ENCODE measurements around the gene BABAM2.
"Not testable (repeated sequence)": the region's sequence is repeated elsewhere in the genome, so short reads cannot be mapped to it uniquely, and the experiment has no call there.

Gene BABAM2

DNA sequence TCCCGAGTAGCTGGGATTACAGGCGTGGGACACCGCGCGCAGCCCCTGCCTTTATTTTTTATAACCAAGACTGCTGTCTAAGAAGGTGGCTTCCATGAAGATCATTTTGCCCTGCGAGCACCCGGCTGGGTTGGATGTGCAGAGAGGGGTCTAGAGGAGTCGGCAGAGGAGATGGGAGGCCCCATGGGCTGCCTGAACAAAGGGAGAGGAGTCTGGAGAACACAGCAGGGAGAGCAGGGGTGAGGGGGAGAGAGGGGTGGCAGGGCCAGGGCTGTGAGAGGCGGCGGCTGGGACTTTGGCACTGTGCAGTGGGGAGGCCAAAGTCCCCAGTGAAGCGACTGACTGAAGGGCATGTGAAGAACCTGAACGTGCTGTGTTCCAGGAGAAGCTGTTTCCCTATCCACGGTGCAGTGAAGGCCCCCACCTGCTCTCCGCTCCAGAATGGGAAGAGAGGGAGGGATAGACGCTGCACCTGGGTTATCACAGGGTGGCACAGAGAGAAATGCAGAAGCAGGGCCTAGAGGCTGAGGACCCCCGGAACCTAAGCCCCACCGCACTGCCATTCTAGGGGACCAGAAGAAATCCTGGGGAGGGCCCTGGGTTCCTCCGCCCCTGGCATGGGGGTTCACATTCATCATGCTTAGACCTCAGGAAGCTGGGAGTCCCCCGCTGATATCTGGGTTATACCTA is 477.3 kb downstream of the BABAM2 start:
- no peak for DNase-seq

DNA sequence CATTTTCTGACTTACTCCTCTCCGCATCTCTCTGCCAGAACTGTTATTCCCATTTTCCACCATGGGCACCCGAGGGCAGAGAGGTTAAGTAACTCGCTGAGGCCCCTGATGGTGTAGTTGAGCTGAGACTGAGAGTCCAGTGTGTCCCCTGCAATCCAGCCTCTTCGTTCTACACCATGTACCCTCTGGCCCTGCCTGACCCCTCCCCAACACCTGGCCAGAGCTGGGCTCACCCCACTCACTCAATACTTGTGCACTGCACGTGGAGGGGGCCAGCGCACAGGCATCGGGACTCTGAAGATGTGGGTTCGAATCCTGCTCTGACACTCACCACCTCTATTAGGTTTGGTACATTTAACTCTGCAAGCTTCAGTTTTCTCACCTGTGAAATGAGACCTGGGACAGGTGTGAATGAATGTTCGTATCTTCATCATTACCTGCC is 477.8 kb downstream of the BABAM2 start:
- DNase-seq = no peak

DNA sequence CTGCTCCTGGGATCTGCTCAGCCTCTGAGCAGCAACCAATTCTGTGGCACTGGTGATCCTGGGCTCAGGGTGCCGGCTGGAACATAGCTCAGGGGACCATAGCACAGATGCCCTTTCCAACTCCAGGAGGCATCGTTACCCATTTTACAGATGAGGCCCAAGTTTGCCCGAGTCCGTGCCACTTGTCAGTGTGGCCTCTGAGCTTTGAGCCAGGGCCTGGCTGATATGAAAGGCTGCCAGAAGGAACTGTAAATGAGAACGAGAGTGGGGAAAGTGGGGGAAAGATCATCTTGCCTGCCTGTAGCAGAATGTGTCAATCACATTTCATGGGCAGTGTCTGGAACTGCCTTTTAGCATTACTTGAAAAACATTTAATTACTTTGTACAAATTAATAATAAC is 478.8 kb downstream of the BABAM2 start:
- no peak for DNase-seq

DNA sequence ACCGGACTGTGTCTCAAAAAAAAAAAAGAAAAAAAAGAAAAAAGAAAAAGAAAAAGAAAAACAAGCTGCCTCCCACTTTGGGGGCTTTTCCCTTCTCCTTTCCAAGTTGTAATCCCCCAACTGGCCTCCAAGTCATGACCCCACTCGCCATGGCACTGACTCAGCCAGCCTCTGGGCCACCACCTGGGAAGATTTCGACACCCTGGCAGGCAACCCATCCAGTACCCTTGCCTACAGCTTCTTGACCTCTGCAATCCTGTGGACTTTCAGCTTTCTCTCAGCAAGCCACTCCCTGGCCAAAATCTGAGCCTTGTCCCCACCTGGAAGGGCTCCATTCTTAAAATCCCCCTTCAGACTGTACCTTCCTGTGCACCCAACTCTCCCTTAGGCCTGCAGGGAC is 479.8 kb downstream of the BABAM2 start:
- no peak for DNase-seq

DNA sequence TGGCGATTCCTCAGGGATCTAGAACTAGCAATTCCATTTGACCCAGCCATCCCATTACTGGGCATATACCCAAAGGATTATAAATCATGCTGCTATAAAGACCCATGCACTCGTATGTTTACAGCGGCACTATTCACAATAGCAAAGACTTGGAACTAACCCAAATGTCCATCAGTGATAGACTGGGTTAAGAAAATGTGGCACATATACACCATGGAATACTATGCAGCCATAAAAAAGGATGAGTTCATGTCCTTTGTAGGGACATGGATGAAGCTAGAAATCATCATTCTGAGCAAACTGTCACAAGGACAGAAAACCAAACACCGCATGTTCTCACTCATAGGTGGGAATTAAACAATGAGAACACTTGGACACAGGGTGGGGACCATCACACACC is 481.2 kb downstream of the BABAM2 start:
- DNase-seq = not testable (repeated sequence)

DNA sequence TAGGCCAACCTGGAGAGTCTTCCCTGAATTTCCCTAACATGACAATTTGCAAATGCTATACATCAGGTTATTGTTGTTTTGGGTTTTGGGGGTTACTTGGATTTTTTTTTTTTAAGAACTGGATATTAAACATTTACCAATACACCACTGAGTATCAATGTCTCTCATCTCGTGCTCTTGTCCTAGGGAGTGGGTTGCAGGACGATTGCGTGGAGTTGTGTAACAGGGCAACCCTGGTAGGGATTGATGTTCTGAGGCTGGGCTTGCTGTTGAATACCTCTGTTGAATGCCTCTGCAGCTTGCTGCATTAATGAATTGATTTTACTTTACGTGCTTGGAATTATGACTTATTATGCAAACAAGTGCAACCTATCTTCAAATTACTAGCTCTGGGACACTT is 483.3 kb downstream of the BABAM2 start:
- DNase-seq = no peak

DNA sequence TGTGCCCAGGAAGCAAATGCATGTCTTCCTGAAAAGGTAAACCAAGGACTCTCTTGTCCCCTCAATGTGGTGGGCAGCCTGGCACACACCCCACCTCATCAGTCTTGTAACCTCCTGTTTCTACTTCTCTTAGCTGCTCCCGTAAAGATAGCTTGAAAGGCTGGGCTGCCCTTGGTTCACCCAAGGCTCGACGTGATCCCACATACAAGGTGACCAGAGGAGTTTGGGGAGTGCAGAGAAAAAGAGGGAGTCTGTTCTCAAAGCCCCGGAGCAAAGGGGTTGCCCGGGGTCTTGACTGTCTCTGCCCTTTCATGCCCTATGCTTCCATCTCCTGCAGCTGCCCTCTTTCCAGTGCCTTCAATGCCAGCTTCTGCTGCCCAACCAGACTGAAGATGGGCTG is 483.8 kb downstream of the BABAM2 start:
- no peak for DNase-seq

DNA sequence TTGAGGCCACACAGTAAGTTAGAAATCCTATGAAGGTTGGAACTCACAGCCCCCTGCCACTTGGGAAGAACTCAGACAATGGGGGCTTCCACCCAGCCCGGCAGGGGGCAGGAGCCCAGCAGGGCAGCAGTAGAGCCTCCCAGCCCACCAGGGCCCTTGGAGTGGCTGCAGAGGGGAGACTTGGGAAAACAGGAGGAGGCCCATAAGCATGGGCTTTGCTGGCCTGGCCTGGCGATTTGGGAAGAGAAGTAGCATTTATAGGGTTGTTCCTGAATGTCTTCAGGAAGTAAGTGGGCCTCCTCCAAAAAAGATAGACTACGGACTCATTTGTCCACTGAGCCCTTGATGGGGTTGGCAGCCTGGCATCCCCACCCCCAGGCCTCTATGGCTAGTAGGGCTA is 484.7 kb downstream of the BABAM2 start:
- DNase-seq = no peak

DNA sequence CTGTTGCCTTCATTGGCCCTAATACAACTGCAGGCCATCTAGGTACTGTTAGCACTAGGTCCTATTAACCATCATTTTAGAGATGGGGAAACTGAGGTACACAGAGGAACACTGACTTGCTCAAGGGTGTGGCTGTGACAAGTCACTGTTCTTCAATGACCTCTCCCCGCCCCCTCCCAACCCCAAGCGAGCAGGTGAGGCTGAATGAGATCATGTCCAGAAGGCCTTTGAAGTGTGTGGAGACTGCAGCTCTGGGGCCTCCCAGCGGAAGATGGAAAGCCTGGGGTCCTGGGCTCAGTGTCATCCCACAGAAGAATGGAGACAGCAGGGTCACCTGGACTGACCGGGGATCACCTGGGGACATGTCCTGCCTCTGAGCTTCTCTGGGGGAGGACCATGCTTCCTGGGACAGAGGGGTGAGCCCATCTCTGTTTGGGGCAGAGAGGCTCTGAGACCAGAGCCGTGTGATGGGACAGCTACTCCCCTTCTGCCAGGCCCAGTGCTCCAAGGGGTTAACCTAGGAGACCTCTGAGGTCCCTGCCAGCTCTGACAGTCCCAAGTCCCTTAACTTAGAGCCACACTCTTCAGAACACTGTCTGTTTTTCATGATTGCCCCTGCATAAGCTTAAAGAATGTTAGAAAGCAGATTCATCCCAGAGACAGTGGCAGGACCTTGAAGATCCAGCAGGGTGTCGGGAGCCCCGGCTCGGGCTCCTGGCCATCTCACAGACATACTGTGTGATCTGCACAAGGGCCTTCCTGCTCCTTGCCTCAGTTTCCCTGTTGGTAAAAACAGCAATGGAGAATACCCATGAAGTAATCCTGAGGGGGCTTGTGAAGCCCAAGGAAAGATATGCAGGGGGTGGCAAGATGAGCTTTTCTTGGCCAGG is 485.5 kb downstream of the BABAM2 start:
- no peak for DNase-seq

DNA sequence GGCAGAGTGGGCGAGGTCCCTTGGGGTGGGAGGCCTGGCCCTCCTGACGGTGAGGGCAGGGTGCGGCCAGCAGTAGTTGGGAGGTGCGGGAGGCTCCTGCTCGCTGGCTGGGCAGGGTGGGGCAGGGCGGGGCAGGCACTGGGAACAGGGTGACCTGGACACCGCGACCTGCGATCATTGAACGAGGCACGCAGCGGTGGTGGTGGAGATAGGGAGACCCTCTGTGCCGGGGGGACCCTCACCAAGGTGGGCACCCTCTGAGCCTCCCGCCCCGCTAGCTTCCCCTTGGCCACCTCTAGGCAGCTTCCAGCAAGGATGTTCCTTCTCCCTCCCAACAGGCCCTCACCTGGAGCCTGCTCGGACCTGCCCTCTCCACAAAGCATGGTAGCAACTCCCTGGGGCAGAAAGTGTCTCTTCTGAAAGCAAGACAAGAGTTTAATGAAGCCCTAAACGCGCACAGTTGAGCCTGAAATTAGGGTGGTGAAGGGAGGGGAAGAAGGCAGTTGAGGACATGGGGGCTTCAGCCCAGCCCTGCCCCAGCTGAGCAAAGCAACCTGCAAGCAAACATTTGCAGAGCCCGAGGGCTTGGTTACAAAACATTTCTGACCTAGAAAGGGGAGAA is 486.8 kb downstream of the BABAM2 start:
- DNase-seq = no peak

DNA sequence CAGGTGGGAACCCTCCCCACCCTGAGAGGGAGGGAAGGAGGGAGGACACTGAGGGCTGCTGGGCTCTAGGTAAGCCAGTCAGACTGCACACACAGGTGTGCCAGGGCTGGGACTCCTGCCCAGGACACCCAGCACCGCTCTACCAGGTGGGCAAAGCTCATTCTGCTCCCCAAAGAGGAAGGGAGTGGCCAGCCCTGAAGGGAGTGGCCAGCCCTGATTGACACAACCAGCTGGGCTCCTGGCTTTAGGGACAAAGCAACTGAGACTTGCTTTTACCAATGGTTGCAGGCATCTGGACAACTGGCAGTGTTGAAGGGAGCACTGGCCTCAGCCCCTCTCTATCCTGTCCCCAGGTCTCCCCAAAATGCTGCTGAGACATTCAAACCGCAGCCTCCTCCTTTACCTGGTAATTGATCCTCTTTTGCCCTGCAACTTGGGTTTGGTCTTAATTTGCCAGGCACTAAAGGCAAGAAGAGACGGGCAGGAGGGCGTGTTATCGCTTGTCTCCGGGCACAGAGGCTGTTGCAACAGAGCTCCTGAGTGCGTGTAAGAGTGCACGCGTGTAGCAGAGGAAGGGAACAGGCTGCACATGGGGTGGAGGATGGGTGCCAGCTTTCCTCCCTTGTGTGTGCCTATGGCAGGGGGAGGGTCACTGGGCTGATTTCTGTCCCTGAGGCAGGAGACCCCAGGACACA is 487.6 kb downstream of the BABAM2 start:
- no peak for DNase-seq

DNA sequence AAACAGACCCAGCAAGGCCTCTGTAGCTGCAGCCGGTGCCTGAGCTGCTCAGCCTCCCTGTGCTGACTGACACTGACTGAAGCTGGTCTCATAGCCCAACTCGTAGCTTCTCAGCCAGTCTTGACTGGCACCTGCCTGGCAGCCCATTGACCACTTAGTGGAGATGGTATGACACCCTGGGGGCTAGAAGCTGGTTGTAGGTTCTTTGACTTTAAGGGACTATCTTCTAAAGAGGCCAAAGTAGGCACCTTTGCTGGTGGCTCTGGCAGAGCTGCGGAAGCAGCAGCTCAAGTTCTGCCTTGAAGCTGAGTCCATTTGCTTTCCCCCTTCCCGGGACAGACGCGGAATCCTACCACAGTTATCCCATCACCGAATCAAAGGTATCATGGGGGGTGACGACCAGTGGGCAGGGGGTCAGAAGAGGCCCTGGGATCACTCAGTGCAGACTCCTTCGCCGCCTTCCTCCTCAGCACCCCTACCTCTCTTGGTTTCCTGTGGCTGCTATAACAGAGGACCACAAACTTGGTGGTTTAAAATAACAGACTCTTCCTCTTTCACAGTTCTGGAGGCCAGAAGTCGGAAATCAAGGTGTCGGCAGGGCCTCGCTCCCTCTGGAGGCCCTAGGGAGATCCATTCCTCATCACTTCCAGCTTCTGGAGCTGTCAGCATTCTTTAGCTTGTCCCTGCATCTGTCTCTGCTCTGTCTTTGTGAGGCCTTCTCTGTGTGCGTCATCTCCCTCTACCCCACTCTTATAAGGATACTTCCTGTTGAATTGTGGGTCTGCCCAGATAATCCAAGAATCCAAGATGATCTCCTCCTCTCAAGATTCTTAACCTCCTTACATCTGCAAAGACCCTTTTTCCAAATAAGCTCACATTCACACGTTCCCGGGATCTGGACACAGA is 488.4 kb downstream of the BABAM2 start:
- DNase-seq = no peak

DNA sequence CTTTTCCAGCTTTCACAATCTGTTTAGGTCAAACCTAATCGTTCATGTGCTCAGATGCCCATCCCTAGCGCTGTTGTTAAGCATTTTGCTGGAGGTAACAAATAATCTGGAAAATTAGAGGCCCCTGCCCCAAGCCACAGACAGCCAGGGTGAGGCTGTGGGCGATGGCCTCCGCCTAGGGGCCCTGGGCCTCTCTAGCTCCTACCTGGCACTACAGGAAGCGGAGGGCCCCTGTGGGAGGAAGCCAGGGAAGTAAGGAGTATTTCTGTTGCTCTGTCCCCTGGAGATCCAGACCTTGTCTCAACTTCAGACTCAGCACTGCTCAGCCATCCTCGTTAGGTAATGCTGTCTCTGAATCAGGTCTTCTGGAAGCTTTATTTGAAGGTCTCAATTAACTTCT is 489.7 kb downstream of the BABAM2 start:
- no peak for DNase-seq

DNA sequence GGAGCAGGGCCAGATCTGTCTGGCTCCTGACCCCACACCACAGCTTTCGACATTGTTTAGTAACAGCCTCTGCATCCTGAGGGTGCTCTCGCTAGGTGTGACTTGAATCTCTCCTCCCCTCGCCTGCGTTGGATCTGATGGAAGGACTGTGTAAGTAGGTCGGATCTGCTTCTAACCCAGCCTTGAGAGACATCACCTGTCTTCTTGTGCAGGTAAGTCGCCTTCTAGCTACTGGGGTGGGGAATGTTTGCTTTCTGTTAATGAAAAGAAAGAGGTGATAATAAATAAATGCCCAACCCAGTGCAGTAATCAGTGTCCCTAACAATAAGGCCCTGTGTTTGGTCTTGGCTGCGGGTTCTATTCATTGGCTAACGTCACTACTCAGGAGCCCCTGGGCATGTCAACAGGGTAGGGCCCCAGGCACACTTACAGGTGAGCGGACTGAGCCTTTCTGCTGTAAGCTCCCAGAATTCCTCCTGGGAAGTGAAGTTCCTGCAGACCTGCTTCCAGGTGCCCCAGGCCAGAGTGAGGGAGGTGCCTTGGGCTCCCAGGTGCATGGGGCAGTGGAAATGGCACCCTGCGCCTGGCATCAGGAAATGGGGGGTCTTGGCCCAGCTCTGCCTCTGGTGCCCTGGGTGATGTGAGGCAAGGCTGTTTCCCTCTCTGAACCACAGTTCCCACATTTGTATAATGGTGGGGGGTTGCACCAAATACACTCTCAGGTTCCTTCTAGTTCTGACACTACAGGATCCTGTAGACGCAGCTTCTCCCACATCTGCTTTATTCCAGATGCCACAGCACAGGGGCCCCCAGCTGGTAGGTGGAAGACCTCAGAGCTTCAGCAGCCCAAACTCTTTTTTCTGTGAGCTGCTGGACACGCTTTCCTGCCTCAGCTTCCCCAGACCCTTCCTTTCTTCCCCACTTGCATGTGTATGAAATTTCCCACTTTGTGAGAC is 491.0 kb downstream of the BABAM2 start:
- DNase-seq = no peak

DNA sequence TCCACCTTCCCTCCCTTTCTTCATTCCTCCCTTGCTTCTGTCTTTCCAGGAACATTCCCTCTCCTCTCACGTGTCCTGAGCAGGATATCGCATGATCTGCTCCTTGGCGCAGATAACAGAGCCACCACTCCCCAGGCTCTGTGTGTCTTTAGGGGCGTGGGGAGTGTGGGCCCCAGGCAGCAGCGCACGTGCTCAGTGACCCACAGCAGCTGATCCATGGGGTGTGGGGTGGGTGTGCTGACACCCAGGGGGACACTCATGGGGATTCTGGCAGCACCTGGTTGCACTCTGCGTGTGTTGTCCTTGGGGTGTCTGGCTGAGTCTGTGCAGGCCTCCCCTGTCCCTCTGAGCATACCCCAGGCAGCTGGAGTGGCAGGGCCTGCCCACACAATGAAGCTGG is 492.2 kb downstream of the BABAM2 start:
- no peak for DNase-seq

DNA sequence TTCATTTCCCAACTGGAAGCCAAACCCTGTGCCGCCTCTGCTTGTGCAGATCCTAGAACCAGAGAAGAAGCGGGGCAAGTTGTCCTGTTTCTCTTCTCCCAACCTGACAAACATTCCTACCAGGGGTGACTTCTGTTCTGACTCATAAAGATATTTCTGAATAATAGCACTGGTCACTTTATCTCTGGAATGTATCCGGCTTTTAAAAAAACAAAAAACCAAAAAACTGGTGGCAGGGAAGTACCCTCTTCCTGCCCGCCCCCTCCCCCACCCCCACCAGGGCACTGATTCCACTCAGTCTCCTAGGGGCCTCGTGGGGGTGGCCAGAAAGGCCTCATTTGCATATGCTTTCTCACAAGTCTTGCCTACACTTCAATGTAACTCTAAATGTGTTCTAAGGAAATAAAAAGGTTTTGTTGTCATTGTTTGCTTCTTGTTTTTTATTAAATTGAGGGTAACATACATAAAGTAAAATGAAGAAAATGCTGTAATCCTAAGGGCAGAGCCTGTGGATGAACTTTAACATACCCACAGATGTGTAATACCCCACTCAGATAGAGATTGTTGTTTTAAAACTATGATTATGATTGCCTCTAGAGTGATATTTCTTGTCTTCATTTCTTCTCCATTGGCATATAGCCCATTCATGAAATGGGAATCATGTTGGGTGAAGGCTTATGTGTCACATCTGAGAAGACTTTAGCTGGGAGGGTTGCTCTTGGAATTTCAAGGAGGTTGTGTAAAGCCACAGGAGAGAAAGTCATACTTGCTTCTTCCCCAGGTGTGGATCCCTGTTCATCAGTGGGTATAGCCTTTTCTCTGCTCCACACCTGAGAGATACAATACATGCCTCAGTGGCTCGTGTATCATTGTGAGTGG is 496.8 kb downstream of the BABAM2 start:
- no peak for DNase-seq

Data from GOT3 (cell line).